HG03521 (cell line): ENCODE measurements around the gene TSPAN8.
"Not testable (repeated sequence)": the region's sequence is repeated elsewhere in the genome, so short reads cannot be mapped to it uniquely, and the experiment has no call there.

Experiments used
- ATAC-seq: cut with Tn5 transposase; IDR thresholded peaks from one replicate; pipeline ENCODE4 v1.9.1; 2021; ENCODE audit warnings: mild to moderate bottlenecking, moderate library complexity; ENCODE audit not compliant: unreplicated experiment

The TSPAN8 gene

GRCh38 chr12:71164568-71165197, 6.9 kb upstream of the TSPAN8 start:
- no peak for ATAC-seq

- ATAC-seq, result no peak
Measured at GRCh38 chr12:71164166-71164565, 6.4 kb upstream of the TSPAN8 start.

- ATAC-seq, result no peak
Measured at GRCh38 chr12:71162832-71163763, 5.3 kb upstream of the TSPAN8 start.

GRCh38 chr12:71161591-71161990, 3.8 kb upstream of the TSPAN8 start:
- no peak for ATAC-seq

GRCh38 chr12:71160585-71160984, 2.8 kb upstream of the TSPAN8 start:
- ATAC-seq, result no peak

- no peak for ATAC-seq
Measured at GRCh38 chr12:71159878-71160277, 2.1 kb upstream of the TSPAN8 start.

GRCh38 chr12:71159264-71159663, 1.5 kb upstream of the TSPAN8 start:
- ATAC-seq, result no peak

GRCh38 chr12:71158361-71158882, 623 bp upstream of the TSPAN8 start:
- no peak for ATAC-seq

GRCh38 chr12:71155225-71155624, 2.6 kb downstream of the TSPAN8 start:
- ATAC-seq, result no peak

- ATAC-seq, result no peak
Measured at GRCh38 chr12:71152851-71153250, 4.9 kb downstream of the TSPAN8 start.

- ATAC-seq, result not testable (repeated sequence)
Measured at GRCh38 chr12:71150041-71150440, 7.8 kb downstream of the TSPAN8 start.

GRCh38 chr12:71144682-71145081, 13.1 kb downstream of the TSPAN8 start:
- ATAC-seq, result no peak

- no peak for ATAC-seq
Measured at GRCh38 chr12:71142956-71143355, 14.8 kb downstream of the TSPAN8 start.

- no peak for ATAC-seq
Measured at GRCh38 chr12:71142016-71142415, 15.8 kb downstream of the TSPAN8 start.

GRCh38 chr12:71141378-71141926, 16.3 kb downstream of the TSPAN8 start:
- no peak for ATAC-seq

GRCh38 chr12:71139153-71139735, 18.6 kb downstream of the TSPAN8 start:
- ATAC-seq, result no peak

- no peak for ATAC-seq
Measured at GRCh38 chr12:71138011-71138410, 19.8 kb downstream of the TSPAN8 start.

GRCh38 chr12:71135812-71136176, 22.0 kb downstream of the TSPAN8 start:
- no peak for ATAC-seq

- ATAC-seq, result no peak
Measured at GRCh38 chr12:71135077-71135811, 22.6 kb downstream of the TSPAN8 start.

- ATAC-seq, result no peak
Measured at GRCh38 chr12:71134405-71134804, 23.4 kb downstream of the TSPAN8 start.
